SK-N-MC (cell line): ENCODE data around the gene C14orf132.

Experiments used
- EZH2 ChIP-seq: fragments of 200-600 bp; sonication (generic); IDR thresholded peaks from one replicate; pipeline ENCODE4 v1.6.1; 2017; ENCODE audit warnings: antibody characterized with exemption
- FOXP2 ChIP-seq: optimal IDR thresholded peaks from 2 replicates; pipeline ENCODE3; 2011; ENCODE audit warnings: mild to moderate bottlenecking, moderate library complexity; ENCODE audit not compliant: insufficient read depth; ENCODE audit errors: extremely low read length, control extremely low read depth
- POLR2AphosphoS5 ChIP-seq: IDR thresholded peaks from 2 replicates; pipeline ENCODE4 v1.6.1; 2012; ENCODE audit warnings: mild to moderate bottlenecking, low read depth, low read length, borderline replicate concordance

- TF ChIP-seq EZH2 (no peak), POLR2AphosphoS5 (no peak), FOXP2 (no peak)
These were observed 12.7 kb downstream of the C14orf132 start for GRCh38 chr14:96051642-96052540.
